A204.1 (cell line): Measurements from ENCODE around the gene KCNIP3.

Experiments
- FAIRE-seq: peaks from 2 replicates; lab custom pipeline; 2012; peaks lifted over from hg19 to GRCh38; lab: Jason Lieb, UNC

KCNIP3 gene

DNA sequence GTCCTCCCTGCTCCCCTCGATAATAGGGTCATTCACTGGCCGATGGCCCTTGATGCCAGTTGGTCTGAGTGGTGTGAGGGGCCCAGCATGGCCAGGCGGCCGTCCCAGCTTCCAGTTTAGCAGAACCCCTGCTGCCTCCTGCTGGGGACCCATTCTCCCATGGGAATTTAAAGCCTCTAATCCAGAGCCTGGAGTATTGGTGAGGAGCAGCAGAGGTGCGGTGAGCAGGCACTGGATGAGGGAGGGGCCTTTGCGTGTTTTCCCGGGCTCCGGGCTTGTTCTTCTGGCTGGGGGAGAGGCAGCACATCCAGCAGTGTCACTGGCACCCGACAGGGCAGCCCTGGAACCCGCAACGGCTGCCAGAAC, 17.4 kb downstream of the KCNIP3 start:
- FAIRE-seq: no peak

GRCh38 chr2:95314964-95315611, 17.9 kb downstream of the KCNIP3 start:
- no peak for FAIRE-seq

DNA sequence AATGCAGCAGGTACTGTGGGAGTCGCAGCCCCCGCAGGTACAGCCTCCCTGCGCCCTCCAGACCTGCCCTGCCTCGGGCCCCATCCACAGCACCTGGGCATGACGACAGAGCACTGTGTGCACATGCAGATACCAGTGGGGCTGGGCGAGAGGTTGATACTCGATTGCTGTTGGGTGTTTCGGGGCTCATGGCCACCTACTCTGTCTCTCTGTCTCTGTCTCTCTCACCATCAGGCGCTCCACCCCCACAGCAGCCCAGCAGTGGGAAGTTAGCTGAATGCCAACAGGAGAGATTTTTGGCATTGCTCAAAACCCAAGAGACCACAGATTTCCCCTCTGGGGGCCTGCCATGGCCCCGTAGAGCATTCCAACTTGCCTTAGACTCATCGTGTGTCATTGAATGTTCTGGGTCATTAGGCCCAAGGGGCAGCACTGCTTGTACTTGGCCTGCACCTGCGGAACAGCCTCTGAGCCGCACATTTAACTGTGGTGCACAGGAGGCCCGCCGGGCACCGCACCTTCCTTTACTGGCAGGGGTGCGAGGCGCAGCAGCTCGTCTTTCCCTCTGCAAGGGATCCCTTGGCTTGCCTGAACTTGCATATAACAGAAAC, 18.8 kb downstream of the KCNIP3 start:
- FAIRE-seq: no peak

GRCh38 chr2:95316466-95317122, 19.4 kb downstream of the KCNIP3 start:
- no peak for FAIRE-seq

- no peak for FAIRE-seq
These were observed 20.0 kb downstream of the KCNIP3 start for GRCh38 chr2:95317123-95317500.

DNA sequence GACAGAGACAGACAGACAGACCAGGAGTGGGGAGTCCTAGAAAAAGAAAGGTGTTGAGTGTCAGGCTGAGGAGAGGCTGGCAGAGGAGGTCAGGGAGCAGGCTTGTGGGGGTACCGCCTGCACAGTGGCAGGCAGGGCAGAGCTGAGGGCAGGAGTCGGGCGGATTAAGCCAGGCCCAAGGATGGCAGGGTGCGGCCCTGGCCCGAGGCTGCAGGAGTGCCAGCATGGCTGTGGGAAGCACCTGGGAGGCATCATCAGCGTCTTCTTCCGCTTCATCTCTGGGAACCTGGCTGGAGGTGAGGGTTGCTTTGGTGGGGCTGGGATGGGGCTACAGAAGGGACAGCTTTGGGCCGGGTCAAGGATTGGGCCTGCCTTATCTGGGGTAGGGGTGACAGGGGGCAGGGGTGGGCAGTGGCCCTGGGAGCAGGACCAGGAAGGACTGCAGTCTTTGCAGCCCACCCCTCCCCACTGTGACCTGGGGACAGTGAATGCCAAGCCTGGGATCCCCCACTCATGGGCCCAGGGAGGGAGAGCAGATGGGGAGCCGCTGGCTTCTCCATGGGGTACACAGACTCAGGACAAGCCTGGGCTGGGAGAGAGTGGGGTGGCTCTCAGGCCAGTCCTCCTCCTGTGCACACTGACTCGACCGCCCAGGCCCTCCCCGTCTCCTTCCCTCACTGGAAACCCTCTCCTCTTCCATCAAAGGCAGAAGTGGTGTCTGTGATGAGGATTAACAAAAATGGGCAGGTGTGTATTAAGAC, 20.7 kb downstream of the KCNIP3 start:
- FAIRE-seq: no peak

GRCh38 chr2:95318431-95319220, 21.5 kb downstream of the KCNIP3 start:
- no peak for FAIRE-seq

DNA sequence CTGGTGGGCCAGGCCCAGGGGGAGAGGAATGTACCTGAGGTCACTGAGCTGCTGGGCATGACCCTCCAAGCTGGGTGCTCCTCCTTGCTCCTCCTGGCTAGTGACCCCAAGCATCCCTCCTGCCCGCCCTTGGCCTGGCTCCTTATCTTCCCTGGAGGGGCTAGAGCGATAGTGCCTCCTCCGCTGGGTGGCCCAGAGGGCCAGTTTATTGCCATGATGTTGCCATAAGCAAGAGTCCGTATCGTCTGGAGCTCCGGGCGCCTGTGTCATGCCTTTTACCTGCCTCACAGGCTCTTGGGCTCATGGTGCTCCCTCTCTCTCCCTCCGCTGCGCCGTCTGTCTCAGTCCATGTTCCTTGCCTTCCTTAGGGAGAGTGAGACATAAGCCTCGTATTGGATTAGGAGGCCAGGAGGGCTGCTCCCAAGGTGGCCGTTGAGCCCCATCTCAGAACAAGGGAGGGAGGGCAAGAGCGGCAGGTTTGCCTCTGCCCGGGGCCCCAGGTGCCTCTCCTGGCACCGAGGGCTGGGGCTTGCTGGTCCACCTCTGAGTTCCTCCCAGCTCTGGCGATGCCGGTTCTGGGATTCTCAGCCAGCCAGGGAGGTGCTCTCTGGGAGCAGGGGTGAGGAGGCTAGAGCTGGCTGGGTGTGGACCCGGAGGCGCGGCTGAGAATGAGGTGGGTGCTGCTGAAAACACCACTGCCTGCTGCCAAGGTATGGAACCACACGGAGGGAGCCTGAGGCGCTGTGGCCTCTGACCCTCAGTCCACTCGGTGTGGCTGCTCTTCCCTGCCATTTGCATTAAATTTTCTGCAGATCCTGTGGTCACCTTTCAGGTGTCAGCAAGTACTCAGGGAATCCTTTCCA, 22.6 kb downstream of the KCNIP3 start:
- no peak for FAIRE-seq

GRCh38 chr2:95320344-95320712, 23.2 kb downstream of the KCNIP3 start:
- FAIRE-seq: no peak

GRCh38 chr2:95320986-95321767, 24.0 kb downstream of the KCNIP3 start:
- FAIRE-seq: no peak

- FAIRE-seq: no peak
These were observed 26.4 kb downstream of the KCNIP3 start for GRCh38 chr2:95323347-95324155.

DNA sequence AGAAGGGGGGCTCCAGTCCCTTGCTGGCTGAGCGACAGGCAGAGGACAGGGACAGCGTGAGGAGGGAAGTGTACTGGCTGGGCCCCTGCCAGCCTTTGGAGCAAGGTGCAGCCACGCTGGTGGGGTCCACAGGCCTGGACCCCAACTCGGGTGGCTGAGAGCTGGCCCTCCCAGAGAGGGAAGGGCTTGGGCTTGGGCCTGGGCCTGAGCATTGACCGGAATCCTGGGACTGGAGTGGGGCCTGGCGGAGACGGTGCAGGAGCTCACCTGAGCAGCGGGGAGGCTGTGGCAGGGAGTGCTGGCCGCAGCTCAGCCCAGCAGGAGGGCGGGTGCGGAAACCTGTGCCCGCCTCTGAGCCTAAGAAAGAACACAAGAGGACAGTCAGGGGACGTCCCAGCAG, 27.9 kb downstream of the KCNIP3 start:
- no peak for FAIRE-seq

DNA sequence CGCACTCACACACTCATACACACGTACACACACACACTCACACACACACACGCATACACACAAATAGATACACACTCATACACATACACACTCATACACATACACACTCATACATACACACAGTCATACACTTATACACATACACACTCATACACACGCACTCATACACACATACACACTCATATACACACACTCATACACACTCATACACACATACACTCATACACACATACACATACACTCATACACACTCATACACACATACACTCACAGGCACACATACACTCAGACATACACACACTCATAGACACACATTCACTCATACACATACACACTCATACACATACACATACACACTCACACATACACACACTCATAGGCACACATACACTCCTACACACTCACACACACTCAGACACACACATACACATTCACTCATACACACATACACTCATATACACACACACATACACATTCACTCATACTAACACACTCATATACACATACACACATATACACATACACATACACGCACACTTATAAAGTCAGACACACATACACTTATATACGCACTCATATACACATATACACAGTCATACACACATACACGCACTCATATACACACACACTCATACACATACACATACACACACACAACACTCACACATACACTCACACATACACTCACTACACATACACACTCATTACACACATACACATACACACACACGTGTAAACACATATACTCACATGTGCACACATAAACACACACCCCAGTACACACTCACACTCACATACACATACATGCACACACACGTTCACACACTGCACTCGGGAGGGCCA, 28.7 kb downstream of the KCNIP3 start:
- no peak for FAIRE-seq

DNA sequence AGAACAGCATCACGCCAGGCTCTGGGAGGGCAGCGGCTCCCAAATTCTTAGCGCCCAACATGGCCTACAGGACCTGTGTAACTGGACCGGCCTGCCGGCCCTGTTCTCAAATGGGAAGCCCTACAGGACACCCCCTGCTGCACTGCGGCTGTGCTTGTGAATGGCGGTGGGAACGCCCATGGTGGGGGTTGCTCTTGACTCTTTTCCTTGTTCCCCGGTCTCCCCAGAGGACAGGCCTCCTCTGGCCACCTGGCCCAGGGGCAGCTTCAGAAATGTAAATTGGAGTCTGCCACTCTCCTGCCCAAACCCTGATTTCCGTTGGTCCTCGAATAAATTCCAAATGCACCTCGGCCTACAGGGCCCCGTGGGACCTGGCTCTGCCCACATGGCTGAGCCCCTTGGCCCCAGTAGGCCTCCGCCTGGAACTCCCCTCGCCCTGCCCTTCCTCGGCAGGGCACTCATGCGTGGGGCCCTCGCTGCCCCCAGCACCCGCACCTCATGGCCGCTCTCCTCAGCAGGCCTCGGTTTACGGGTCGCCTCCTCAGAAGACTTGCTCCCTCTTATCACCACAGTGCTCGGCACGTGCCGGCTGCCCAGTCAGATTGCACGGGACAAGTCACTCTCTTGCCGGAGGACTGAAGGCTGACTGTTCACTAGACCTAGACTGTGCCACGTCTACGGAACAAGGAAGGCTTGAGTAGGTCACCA, 29.4 kb downstream of the KCNIP3 start:
- no peak for FAIRE-seq

DNA sequence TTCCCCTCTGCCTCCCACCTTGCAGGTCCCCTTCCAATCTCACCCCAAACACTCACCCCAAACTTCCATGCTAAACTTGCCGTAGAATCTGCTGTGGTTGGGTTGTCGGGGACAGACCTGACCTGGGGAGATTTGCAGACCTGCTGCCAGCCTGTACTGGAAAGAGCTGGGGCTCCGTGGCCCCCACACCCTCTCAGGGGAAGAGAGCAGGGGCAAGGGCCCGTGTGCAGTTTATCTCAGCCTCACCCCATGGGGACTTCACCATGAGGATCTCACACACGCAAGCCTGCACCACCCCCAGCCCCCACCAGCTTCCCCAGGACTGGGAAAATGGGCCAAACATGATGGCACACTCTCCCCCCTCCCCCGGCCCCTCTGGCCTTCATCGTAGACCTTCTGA, 30.7 kb downstream of the KCNIP3 start:
- FAIRE-seq: no peak

GRCh38 chr2:95328358-95329125, 31.4 kb downstream of the KCNIP3 start:
- FAIRE-seq: no peak

DNA sequence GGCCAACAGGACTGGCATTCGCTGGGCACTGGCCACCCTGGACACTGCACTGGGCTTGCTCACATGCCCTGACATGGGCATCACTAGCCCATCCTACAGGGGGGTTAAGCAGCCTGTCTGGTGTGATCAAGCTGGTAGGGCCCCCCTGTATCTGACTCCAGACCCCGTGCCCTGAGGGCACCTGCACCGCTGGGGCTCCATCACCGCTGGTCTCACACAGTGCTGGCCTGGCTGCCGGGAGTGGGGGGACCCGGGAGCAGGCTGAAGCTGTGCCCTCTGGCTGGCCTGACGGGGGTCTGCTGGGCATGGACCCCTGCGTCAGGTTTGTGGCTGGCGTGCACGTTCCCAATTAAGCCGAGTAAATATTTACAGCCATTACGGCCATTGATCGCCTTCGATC, 32.3 kb downstream of the KCNIP3 start:
- FAIRE-seq: no peak
